ENCODE results near the gene ELFN2.
"Not testable (repeated sequence)": the region's sequence is repeated elsewhere in the genome, so short reads cannot be mapped to it uniquely, and the experiment has no call there.

- TF ChIP-seq, protein P1, sequence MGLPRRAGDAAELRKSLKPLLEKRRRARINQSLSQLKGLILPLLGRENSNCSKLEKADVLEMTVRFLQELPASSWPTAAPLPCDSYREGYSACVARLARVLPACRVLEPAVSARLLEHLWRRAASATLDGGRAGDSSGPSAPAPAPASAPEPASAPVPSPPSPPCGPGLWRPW (IDR thresholded peaks at IDR 0.05) = not testable (repeated sequence)
- TF ChIP-seq MYC (IDR thresholded peaks at IDR 0.05; ENCODE audit: borderline replicate concordance, low read length); MAFK (IDR thresholded peaks at IDR 0.05; ENCODE audit: partially characterized antibody); CHD4 (IDR thresholded peaks at IDR 0.05; ENCODE audit: borderline replicate concordance); KDM5A (IDR thresholded peaks at IDR 0.05); RNF2 (IDR thresholded peaks at IDR 0.05; ENCODE audit: borderline replicate concordance, low read depth): not testable (repeated sequence)
Observed at GRCh38 chr22:37328538-37329237, 98.6 kb downstream of the ELFN2 start.

All from A549 (cell line).